LNCaP clone FGC (cell line): ENCODE results near the gene PTCH1.

Experiments used
- DNase-seq: peaks from one replicate; pipeline ENCODE4 v3.0.0-alpha.2; 2011; ENCODE audit warnings: low read depth
- H3K4me3 ChIP-seq: 2 replicates; pipeline ENCODE4 v1.5.1; 2011; ENCODE audit warnings: mild to moderate bottlenecking, low read depth, low read length, control low read depth
- TF ChIP-seq, protein P1 (sequence below): IDR thresholded peaks from 2 replicates; pipeline ENCODE4 v1.5.1; 2012; ENCODE audit warnings: mild to moderate bottlenecking; ENCODE audit not compliant: control insufficient read depth, insufficient read depth; ENCODE audit errors: extremely low read depth

The PTCH1 gene

DNA sequence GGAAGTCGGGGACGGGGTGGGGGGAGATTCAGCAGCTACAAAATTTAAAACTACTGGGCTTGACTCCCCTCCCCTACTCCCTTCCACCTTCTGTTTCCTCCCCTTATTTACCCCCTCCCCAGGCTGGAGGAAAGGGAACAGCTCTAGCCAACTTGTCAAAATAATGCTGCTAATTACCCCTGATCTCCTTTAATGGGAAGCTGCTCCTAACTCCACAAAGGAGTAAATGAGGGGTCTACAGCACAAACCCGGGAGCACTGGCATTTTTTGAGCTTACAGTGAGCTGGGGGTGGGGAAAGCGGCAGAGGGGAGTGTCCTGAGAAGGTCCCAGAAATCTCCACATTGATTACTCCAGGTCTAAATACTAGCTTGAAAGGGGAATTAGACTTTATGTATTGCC is 3.1 kb downstream of the PTCH1 start:
- no peak for DNase-seq
- H3K4me3 ChIP-seq = no peak overlapping the region

DNA sequence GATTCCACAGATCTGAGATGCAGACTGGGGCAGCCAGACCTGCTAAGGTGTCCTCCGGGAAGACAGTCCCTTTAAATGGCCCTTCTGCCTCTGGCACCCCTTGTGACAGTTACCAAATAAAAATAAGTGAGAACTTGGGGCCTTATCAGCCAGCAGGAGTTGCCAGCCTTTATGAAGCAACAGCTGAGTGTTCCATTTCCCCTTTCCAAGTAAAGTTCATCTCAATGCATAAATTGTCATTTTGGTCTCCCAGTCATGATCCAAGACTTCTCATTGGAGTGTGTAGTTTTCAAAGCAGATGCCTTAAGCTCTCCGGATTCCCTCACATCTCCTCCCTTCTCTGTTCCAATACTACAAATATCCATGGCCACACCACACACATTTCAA is 4.1 kb downstream of the PTCH1 start:
- H3K4me3 ChIP-seq = no peak overlapping the region
- no peak for DNase-seq
- TF ChIP-seq, protein P1, sequence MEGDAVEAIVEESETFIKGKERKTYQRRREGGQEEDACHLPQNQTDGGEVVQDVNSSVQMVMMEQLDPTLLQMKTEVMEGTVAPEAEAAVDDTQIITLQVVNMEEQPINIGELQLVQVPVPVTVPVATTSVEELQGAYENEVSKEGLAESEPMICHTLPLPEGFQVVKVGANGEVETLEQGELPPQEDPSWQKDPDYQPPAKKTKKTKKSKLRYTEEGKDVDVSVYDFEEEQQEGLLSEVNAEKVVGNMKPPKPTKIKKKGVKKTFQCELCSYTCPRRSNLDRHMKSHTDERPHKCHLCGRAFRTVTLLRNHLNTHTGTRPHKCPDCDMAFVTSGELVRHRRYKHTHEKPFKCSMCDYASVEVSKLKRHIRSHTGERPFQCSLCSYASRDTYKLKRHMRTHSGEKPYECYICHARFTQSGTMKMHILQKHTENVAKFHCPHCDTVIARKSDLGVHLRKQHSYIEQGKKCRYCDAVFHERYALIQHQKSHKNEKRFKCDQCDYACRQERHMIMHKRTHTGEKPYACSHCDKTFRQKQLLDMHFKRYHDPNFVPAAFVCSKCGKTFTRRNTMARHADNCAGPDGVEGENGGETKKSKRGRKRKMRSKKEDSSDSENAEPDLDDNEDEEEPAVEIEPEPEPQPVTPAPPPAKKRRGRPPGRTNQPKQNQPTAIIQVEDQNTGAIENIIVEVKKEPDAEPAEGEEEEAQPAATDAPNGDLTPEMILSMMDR = no peak

More for the DNA sequence above, 3.1 kb downstream of the PTCH1 start:
- TF ChIP-seq, protein P1 = no peak

DNA sequence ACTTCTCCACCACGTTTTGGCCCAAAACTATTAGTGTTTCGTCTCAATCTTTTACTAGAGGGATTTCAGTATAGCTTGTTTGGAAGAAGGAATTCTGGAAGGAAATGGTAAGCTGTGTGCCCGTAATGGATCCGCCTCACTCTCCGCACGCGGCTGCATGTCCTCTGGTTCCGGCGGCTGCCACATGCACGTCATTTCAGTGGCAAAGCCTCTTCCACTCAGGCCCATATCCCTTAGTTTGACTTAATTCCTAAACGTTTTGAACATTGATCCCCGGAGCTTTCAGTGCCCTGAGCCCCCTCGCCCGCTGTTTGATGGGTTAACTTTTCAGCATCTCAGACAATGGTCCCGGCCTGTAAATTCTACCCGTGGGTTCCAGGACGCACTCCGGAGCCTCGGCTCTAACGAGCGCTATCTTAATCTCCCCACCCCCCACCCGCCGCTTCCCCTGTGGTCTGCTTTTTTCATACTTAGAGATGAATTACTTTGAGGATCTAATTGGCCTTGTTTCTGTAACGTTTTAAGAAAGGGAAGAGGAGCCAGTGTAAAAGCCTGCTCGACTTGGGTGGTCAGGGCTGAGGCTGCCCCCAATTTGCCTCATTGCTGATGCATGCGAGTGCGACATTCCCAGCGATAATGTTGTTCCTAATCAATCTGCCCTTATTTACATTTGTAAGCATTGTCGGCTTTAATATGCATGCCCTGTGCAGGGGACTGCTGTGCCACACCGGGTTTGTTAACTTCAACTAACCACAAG is 4.6 kb downstream of the PTCH1 start:
- peak overlapping the region; percentile 63 for H3K4me3 ChIP-seq
- TF ChIP-seq, protein P1 = no peak
- no peak for DNase-seq

DNA sequence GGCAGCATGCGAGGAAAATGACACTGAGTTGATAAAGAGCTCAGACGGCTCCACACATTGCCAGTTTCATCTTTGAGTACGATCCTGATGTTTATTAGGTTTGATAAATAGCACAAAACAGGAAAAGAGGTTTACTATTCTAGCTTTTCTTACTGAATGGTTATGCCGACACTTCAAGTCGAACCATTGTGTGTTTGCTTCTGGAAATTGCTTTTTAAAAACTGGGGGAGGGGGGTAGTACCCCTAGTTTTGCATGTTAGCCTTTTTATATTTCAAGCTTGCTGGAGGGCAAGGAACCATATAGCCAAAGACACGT is 5.2 kb downstream of the PTCH1 start:
- no peak for DNase-seq
- TF ChIP-seq, protein P1 = no peak
- peak overlapping the region; percentile 63 for H3K4me3 ChIP-seq

DNA sequence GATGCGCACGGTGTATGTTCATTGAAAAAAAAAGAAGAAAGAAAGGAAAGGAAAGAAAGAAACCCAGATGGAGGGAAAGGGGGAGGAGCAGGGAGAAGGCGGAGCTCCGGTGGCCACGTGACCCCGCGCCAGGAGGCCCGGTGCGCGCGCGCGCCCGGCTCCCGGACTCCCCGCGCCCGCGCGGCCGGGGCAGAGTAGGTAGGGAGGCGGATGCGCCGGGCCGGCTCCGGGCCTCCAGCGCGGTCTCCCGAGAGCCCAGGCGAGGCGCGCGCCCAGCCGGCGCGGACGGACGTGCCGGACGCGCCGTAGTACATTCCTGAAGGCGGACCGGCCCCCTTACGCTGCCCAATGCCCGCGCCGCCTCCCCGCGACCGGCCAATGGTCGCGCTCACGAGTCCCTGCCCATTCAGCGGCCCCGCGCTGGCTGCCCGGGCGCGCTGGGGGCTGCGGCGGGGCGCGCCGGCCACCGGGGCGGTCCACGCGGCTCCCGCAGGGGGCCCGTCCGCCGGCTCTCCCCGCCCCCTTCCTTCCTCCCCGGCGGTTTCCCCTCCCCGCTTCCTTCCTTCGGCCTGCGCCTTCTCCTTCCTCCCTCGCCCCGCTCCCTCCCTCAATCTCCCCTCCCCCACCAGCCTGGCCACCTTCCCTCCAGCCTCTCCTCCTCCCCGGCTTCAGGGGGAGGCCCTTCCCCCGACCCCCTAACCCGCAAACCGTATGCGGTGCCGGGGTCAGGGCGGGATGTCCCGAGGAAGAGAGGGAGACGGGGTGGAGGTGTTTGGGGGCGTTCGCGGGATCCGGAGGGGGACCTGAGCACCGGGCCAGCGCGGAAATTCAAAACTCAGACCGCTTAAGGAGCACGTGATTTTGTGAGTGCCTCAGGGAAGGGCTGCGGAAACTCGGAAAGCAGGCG is 5.8 kb downstream of the PTCH1 start:
- H3K4me3 ChIP-seq = peak overlapping the region; percentile 63
- TF ChIP-seq, protein P1 = no peak
- peak; percentile 83 for DNase-seq

DNA sequence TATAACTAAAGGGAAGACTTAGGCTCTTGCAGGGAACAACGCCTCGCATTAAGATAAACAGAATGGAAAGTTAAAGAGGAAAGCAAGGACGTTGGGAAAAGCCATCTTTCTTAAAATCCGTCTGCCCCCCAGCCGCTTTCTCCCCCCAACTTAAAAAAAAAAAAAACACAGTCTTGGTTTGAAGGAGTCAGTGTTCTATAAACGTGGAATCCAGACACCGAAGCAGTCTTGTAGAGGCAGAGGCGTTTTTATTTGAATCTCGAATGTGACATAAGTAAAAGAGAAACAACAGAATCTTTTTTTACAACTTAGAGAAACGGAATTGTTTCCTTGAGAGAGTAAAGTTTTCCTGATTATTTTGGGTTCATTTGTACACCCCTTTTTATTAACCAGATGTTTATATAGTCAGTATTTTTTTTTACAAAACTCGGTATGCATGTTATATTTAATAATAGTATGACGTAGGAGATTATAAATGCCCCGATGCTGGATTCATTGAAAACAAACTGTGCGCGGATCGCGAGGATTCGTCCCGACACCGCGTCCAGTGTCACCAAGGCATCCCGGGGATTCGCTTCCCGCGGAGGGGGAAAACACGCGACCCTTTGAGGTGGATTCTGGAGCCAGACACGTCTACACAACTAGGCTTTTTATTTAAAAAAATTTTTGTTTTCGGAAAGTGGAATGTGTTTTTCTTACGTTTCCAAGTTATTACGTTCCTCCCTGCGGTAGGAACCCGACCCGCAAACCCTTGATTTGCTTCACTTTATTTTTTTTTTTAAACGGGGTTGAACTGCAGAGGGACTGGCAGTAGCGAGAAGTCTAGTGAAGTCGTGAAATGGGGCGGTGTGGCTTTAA is 6.7 kb downstream of the PTCH1 start:
- no peak for DNase-seq
- TF ChIP-seq, protein P1 = no peak
- peak overlapping the region; percentile 63 for H3K4me3 ChIP-seq
